T-helper 1 cell treated with Interleukin-12 subunit alpha and Interleukin-12 subunit beta and Interleukin-4 antibody, amounts not matched to agents 30 ng/mL and 1 ng/mL, for 36 hours (primary cell): ENCODE measurements around the gene CDK8. TPM values are rescaled to one million over a fixed set of nuclear protein-coding genes. Genes with fewer than 3 reads are reported as not detected.

Source experiments
- intact Hi-C: fragments of 100-400 bp; cut with micrococcal nuclease; formaldehyde crosslinking; loops from one replicate; pipeline ENCODE4 v1.15.1; 2024
- total RNA-seq: library from RNA; stranded (reverse); gene quantifications from 2 replicates; pipeline ENCODE4 v1.2.3, GENCODE V29; 2022

Gene CDK8
- 13.2 and 14.1 TPM in 2 replicates for total RNA-seq

DNA sequence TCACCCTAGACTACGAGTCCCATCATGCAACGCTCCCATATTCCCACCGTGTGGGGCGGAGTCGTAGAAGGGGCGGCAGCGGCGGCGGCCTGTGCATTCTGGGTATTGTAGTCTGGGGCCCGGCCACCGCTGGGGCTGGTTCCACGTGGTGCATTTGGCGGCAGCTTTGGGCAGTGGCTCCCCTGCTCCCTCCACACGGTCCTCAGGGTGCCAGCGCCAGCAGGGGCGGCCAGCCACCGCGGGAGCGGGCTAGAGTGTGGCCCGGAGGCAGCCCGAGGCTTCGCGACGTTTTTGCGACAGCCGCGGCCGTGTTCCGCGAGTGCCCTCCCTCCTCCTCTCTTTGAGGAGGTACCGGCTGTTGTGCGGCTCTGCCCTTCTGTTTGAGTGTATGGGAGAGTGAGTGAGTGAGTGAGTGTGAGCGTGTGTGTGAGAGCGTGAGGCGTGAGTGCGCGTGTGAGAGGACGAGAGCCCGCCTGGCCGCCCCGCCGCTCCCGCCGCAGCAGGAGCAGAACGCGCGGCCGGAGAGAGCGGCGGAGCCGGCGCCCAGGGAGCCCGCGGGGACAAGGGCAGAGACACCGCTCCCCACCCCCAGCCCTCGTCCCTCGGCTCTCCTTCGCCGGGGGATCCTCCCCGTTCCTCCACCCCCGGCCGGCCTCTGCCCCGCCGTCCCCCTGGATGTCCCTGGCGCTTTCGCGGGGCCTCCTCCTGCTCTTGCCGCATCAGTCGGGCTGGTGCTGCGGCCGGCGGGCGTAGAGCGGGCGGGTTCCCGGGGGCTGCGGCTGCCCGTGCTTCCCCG, at the start of gene CDK8:
CDK8 (plus strand) TSS at position 343 of the 796 bp plus-strand sequence. CDS start 513 bp downstream, outside the sequence.
- intact Hi-C loops = loop anchor here (1.0 to 10.0 kb wide), 15 partner anchors 33 to 1883 kb away; partner anchors contain the start of genes GTF3A, LNX2, NUP58 and PAN3

DNA sequence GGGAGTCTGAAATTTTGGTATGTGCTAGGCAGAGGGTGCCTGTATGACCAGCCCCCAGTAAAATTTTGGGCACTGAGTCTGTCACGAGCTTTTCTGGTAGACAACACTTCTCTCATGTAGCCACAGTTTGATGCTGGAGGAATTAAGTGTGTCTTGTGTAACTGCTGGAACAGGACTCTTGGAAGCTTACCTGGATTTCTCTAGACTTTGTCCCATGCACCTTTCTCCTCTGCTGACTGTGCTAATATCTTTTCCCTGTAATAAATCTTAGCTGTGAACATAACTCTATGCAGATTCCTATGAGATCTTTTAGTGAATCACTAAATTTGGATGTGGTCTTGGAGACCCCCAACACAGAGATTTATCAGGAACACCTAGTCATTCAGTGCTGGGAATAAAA, 45.6 kb upstream of the CDK8 start:
- intact Hi-C loops = no loop called here

DNA sequence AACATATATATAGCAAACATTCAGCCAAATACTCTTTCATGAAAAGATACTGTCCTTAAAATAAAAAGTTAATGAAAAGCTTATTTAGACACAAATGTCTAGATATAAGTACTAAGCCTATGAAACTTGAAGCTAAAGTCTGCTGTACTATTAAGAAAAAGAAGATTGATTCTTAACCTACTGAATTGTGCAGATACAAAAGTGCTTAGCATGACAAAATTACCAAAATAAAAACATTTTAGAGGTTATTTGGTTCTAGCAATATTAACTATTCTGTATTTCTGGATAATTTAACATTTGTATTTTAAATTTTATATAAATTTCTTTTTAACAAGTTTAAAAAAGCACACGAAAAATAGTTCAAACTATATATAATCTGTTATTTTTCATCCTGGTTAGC, 40.6 kb upstream of the CDK8 start:
- intact Hi-C loops = no loop called here

- intact Hi-C loops = no loop called here
These were observed 39.9 kb upstream of the CDK8 start for GRCh38 chr13:26213982-26214381.

DNA sequence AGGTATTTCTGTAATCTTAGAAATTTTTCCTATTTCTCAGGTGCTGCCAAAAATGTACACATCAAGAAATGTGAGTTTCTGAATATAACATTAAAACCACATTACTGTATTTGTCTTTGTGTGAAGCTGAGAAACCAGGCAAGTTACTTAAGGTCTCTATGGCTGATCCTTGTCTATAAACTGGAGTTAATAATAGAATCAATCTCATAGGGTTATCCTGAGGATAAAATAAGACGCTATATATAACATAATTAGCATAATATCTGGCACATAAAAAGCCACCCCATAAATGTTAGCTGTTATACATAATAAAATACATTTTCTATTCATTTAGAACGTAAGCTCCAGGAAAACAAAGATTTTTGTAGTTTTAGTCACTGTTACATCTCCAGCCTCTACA, 37.9 kb upstream of the CDK8 start:
- intact Hi-C loops = no loop called here

DNA sequence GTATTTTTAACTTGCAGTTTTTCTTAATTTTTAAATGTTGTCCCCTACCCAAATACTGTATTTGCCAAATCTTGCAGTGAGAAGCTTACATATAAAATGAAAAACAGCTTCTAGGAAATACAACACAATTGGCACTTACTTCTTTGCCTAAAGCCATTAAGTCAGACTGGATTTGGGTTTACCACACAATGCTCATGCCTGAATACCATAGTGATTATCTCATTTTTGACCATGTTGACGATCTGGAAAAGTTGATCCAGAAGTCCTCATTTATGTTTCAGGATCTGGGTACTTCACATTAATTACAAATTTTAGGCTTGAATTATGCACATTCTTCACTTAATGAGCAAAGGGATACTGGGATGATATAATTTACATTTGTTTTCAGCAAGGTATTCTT, 34.2 kb upstream of the CDK8 start:
- intact Hi-C loops = loop anchor here (5.0 to 10.0 kb wide), 3 partner anchors 315 to 1957 kb away; partner anchors contain the start of gene MTMR6

GRCh38 chr13:26220575-26220974, 33.4 kb upstream of the CDK8 start:
- intact Hi-C loops = loop anchor here (5.0 to 10.0 kb wide), 3 partner anchors 316 to 1958 kb away; partner anchors contain the start of gene MTMR6

DNA sequence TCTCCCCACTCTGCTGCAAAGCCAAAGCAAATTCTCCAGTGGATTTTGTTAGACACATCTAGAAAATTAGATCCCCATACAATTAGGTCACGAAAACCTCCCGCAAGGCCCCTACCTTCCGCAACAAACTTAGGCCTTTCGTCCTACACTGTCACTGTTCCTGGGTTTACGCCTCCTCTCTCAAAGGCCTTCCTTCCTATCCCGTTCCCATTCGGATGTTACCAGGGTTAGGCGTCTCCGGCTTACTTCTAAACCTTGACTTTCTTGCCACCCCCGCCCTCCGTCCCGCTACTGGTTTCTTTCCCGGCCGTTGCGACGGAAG, 32.6 kb upstream of the CDK8 start:
- intact Hi-C loops = loop anchor here (1.0 to 10.0 kb wide), 11 partner anchors 32 to 1959 kb away; partner anchors contain the start of genes MTIF3, MTMR6 and POLR1D

GRCh38 chr13:26221721-26222519, 32.0 kb upstream of the CDK8 start, which contains the start of gene RNF6:
TSS of gene RNF6 (minus strand) at chr13:26222314. CDS start at chr13:26219649, 2,665 bp downstream.
- intact Hi-C loops = loop anchor here (1.0 to 10.0 kb wide), 14 partner anchors 31 to 1960 kb away; partner anchors contain the start of genes MTIF3, MTMR6, NUP58 and POLR1D

- intact Hi-C loops = loop anchor here (1.0 to 10.0 kb wide), 6 partner anchors 318 to 1960 kb away; partner anchors contain the start of genes MTMR6, NUP58 and RPL21
These were observed 31.3 kb upstream of the CDK8 start for GRCh38 chr13:26222520-26223046.

- intact Hi-C loops = loop anchor here (10.0 kb wide), 1 partner anchor 321 kb away; no protein-coding TSS in a partner anchor
These were observed 27.9 kb upstream of the CDK8 start for GRCh38 chr13:26225896-26226617.

DNA sequence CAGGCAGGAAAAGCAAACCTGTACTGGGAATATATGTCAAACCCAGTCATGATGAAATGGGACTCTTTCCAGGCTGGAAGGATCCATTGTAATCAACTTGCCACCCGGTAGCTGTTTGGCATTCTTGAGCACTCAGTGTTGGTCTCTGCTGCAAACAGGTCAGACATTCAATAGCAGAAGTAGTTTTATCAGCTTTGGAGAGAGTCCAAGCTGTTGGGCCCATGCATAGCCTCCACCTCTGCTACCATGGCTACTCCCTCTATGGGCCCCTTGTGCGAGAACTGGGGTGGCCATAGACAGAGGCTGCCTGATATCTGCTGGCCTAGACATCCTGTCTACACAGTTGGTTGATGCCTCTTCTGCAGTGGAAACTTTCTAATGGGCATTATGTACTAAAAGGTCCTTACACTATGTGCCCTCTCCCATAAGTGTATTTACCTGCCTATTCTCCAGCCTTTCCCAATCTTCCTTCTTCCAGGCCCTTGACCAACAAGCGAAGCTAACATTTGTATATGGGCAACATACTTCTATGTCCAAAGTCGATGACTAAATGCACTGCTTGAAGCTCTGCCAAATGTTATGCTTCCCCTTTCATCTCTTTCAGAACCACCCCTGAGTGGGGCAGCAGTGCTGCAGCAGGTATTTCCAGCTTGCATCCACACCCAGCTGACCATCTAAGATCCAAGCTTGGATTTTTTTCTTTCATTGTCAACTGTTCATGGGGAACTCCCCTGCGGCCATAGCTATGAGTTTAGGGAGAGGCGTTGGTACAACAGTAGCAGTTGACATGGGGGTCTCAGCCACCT, 26.6 kb upstream of the CDK8 start:
- intact Hi-C loops = loop anchor here (10.0 kb wide), 1 partner anchor 323 kb away; no protein-coding TSS in a partner anchor

DNA sequence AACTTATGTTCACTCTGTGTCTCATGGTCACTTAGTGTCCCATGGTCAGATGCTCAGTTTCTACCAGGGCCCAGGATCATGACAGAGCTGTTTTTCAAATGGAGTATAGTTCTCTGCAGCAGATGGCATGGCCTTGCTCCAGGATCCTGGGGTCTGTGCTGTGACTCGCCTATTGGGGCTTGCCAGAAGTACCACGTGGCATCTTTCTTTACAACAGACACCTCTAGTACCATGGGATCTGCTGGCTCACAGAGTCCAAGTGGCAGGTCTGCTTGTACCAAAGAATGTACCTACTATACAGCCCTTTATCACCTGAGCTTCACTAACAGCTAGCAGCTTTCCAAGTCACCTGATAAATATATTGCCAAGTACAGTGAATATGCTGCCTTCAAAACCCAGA, 25.8 kb upstream of the CDK8 start:
- intact Hi-C loops = loop anchor here (10.0 kb wide), 1 partner anchor 323 kb away; no protein-coding TSS in a partner anchor

DNA sequence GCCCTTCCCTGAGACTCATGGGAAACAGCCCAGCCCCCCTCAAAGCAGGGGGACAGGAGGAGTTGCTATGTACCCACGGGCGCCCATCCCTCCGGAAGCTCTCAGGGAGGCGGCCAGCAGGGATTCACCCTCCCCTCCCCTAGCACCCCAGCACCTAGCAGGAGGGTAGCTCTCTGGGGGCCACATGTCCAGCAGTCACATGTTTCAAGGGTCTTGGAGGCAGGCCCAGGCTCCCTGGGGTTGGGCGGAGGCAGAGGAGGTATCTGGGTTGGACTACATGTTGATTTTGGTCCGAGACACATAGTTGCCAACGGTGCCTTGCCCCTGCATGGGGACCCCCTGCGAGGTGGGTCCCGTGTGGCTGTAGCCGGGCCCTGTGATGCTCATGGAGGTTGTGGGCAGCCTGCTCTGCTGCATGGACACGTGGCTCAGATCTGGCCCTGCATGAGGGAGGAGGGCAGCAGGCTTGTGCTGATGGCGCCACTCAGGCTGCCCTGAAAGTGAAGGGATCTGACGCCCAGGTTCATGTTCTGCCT, 24.8 kb upstream of the CDK8 start:
- intact Hi-C loops = loop anchor here (10.0 kb wide), 1 partner anchor 324 kb away; no protein-coding TSS in a partner anchor

GRCh38 chr13:26230703-26231102, 23.2 kb upstream of the CDK8 start:
- intact Hi-C loops = no loop called here

DNA sequence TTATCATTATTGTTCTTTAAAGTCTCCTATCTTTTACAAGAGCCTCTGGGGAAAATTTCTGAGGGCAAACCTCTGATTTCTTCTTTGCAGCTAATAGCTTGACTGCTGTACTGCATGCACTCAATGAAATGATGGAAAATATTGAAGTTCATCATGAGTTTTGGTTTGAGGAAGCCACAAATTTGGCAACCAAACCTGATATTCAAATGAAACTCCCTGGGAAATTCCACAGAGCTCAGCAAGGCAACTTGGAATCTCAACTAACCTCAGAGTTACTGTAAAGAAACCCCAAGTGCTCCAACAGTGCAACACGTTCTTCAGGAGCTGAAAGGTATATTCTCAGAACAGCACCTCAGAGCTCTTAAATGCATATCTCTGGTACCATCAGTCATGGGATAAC, 17.6 kb upstream of the CDK8 start:
- intact Hi-C loops = no loop called here

- intact Hi-C loops = no loop called here
These were observed 7.8 kb upstream of the CDK8 start for GRCh38 chr13:26246154-26246553.

DNA sequence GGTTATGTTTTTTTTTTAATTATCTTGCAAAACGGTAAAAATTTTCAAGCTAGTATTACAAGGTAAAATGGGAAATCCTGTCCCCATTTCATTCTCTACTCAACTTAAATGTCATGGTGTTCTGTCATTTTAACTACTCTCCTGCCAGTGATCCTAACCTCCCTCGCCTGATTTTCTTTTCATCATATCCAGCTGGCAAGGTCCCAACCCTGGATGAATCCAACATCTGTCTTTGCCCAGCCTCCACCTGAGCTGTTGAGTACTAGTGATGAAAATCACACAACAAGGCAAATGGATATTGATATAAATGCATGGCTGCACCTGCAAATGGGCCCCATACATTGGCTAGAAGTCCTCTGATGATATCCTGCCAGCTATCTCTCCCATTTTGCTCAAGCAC, 6.9 kb upstream of the CDK8 start:
- intact Hi-C loops = no loop called here

GRCh38 chr13:26247608-26248007, 6.3 kb upstream of the CDK8 start:
- intact Hi-C loops = no loop called here

GRCh38 chr13:26249551-26249950, 4.4 kb upstream of the CDK8 start:
- intact Hi-C loops = no loop called here
